IPS DF 4.7 (cell line): Measurements from ENCODE around the gene ZCCHC24.

Experiments used
- DNase-seq: peaks from one replicate; pipeline ENCODE4 v3.0.0-alpha.2; 2013; ENCODE audit warnings: low spot score; ENCODE audit errors: extremely low read depth

Gene ZCCHC24

DNA sequence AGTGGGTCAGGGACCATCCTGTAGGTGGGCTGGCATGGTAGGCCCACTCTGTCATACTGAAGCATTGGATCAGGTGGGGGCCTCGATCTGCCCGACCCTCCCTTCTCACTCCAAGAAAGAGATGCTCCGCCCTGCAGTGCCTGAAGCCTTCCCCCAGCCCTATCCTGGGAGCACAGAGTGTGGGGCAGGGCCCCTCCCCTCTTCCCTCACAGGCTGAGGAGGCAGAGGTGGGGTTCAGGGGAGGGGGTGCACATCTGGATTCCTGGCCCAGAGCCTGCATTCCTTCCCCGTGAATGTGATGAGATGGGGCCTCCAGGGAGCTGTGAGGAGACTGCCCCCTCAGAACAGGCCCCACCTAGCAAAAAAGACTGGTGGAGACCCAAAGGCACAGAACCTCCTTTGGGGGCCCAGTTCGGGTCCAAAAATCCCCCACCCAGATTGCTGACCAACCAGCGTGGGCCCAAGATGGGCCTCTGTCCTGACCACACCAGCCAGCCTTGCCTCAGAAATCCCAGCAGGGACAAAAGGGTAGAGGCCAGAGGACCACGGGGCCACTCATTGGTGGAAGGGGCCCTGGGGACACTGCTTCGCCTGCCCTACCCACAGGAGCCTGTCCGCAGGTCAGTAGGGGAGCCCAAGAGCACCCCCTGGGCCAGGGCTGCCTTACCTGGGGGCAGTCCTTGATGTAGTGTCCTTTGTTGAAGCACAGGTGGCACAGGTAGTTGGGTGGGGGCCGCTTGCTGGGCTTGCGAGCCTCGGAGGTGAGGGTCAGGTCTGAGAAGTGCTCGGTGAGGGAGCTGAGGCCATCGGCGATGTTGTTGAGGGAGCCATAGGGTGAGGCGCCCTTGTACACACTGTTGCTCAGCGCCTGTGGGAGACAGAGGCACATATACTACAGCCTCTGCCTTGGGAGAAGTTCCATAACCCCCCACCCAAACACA, 13.3 kb downstream of the ZCCHC24 start:
- DNase-seq, result no peak

DNA sequence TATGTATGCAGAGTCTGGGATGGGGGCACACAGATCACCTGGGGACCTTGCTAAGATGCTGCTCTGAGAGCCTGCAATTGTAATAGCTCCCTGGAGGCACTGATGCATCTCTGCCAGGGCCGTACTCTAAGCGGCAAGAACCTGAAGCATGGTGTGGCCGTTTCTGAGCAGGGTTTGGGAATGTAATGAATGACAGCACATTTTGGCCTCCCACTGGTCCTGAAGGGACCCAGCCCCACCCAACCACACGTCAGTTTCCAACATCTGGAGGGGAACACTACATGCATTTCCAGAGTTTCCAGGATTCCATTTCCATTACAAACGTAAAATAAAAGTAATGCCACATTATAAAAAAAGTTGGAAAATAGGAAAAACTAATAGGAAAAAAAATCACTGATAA, 14.0 kb downstream of the ZCCHC24 start:
- DNase-seq, result no peak

DNA sequence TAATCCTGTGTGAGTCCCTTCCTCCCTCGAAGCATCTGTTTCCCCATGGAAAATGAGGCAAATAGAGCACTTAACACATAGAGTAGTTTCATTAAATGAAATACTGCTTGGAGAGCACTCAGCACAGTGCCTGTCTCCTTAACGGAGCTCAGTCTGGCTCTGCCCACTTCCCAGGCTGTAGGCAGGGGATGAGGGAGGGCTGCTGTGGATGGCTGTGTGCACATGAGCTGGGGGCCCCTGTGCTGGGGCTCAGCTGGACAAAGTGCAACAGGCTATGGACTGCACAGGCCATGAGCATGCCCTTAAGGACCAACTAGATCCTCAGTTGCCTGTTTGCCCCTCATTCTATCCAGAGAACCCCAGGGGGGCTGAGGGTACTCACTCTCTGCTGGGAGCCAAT, 14.5 kb downstream of the ZCCHC24 start:
- no peak for DNase-seq

DNA sequence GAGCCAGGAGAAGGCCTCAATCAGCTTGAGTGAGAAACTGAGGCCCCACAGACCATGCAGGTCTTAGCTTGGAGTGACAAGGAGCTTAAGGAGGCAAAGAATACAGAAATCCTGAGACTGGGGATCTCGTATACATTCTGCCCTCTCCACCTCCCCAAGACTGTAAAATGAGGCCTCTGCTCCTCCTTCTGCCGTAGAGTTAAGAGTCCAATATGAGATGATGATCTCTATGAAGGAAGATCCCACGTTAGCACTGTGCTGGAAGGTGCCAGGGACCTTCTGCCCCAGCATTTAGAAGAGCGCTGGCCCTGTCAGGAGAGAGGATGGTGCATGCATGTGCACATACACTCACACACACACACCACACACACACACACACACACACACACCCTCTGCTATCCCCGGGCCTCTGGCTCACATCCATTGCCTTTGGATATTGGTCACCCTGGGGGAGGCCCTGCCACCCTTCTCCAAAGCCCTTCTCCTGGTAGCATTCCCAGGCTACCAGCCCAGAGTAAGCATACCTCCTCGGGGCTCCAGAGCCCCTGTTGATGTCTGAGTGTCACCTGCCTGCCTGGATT, 15.0 kb downstream of the ZCCHC24 start:
- no peak for DNase-seq

DNA sequence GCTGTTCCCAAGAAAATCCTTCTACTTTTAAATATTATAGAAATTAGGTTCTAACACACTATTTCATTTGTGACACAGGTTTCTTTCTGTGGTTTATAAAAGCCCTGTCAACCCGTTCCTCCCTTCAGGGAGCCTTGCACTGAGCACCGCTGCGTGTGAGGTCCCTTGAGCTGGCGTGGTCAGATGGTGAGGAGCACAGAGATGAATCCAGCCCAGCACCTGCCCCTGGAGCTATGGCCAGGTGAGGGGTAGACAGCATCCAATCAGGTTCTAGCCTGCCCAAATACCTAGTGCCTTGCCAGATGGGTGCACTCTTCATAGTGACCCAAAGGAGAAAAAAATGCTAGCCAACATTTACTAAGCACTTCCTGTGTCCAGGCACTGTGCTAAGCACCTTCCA, 15.7 kb downstream of the ZCCHC24 start:
- DNase-seq, result no peak

DNA sequence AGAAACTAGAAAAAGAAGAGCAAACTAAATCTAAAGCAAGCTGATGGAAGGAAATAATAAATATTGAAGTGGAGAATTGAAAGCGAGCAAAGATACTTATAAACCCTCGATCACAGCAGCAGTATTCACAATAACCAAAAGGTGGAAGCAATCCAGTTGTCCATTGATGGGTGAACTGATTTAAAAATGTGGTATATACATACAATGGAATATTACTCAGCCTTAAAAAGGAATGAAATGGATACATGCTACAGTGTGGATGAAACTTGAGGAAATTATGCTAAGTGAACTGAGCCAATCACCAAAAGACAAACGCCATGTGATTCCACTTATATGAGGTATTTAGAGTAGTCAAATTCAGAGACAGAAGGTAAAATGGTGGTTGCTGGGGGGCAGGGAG, 17.5 kb downstream of the ZCCHC24 start:
- no peak for DNase-seq

DNA sequence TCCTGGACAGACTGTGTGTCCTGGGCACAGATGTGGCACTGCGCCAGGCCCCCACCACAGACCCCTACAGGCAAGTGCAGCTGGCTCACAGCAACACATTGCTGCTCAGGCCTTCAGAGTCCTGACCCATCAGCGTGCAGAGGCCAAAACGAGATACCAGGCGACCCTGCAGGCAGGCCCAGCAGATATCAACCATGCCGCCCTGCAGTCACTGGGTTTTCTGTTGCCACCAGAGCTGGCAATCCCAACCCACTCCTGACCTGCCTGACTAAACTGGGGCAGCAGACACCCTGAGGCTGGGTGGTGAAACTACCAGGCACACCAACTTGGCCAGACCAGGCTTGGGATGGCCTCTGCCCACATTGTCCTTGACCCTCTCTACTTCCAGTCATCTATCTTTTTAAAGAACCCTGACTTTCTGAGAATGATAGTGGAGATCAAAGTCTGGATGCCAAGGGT, 20.3 kb downstream of the ZCCHC24 start:
- no peak for DNase-seq

DNA sequence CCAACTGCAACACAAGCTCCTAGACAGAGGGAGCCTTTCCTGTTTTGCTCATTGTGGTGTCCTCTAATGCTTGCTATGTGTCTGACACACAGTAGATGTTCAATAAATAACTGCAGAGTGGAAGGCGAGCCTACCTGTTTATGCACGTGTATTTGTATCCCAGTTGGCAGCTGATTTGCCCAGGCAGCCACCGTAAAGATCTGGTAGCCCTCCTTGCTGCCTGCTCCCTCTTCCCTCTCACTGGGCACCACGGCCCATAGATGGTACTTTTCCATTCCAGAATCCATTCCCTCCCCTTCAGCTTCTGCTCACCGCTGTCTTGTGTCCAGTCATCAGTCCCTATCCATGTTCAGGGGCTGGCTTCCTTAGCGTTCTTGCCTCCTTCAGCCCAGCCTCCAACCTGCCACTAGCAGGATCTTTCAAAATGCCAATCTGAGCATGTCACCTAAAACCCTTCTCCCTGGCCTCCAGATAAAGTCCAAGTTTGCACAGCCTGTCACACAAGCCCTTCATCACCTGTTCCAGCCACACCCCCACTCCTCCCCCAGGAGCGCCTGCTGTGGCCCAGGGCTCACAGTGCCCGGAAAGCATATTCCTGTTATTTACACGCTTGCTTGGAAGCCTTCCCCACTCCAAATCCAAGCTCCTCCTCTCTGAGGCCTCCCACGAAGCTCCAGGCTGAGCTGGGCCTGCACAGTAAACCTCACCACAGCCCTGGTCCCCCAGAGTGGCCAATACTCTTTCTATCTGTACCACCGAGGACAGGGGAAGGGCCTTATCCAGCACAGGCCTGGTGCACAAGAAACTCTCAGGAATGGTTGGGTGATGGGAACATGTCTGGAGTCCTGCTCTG, 21.0 kb downstream of the ZCCHC24 start:
- no peak for DNase-seq

DNA sequence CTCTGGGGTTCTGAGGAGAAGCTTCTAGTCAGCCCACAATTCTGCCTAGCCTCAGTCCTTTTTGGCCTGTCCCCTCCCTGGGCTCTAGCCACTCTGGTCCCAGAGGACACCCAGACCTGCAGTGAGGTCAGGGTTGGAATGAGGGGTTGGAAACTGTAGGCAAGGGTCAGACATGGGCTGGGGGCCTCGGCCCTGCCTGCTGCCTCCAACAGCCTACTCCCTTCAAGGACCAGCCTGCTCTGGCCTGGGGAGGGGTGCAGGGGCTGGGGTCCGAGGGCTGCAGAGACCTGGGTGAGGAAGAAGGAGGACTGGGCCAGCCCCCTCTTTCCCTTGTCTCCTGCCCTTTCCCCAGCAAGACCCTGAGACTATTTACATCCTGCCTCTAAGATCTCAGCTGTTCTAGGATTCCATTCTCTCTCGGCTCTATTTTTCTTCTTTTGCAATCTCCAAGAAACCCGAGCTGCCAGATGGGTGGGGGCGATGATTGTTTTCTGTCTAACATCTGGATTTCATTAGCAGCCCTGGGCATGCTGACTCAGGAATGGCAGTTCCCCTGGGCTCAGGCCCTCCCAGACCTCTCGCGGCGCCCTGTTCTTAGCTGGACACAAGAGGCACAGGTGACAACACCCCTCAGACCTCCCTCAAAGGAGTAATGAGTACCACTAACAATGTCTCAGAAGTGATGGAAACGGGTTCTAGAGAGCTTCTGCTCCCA, 23.1 kb downstream of the ZCCHC24 start:
- DNase-seq, result no peak

DNA sequence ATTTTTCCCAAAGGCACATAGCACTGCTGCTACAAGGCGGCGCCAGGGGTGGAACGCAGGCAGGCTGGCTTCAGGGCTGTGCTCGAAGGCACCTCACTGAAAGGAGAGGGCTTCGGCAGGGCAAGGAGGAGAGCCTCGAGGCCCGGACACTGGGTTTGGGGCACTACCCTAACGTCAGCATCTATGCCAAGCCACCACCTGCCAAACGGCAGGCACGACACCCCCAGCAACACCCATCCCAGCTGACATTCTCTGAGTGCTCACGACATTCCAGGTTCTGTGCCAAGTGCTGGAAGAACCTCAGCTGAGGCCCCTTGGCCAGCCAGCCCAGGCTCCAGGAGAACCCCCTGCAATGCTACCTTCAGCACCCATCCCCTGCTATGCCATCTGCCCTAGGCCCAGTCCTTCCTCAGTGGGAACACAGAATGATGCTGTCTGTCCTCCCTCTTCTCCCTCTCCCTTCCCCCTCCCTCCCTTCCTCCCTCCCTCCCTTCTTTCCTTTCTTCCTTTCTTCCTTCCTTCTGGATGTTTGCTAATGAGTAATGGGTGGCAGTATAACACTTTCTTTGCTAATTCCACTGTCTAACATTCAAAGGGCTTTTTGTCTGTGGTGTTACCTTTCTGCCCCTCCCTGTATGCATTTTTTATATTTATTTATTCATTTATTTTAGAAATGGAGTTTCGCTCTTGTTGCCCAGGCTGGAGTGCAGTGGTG, 24.3 kb downstream of the ZCCHC24 start:
- no peak for DNase-seq

DNA sequence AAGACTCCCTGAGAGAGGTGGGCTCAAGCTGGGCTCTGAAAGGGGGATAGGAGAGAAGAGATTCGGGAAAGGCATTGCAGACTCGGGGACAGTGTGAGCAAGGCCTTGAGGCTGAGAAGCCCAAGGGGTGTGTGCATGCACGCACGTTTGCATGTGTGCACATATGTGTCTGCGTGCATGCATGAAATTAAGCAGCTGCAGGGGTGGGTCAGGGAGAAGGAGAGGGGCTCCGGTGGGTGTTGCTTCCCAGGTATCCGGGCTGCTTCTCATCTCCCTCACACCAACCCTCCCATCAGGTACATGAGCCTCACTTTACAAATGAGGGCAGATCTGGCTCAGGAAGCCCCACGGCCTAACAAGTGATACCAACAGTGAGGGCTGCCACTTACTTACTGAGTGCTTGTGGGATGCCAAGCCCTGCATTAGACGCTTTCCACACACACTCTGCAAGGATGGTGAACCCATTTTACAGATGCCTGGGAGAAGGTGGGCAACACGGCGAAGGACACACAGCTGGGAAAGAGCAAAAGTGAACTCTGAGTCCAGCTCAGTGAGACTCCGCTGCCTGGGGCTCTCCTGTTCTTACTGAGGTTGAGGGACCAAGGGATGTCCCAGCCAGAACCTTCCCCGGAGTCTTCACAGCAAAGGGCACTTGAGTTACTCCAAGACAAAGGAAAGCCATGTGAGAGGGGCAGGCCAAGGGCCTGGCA, 26.4 kb downstream of the ZCCHC24 start:
- no peak for DNase-seq

DNA sequence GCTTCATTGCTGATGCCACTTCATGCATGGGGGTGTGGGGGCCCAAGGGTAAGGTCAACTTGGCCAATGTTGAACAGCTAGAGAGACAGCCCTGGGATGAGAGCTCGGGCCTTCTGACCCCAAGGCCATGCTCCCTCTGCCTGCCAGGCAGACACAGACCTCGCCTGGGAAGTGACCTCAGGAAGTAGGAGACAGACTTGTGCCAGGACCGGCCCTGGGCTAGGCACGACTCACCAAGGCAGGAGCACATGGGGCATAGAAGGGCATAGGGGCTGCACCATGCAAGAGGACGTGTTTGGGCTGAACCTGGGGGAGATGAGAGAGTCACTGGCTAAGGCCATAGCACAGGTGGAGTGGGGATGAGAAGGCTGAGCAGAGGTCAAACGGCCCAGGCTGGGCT, 27.1 kb downstream of the ZCCHC24 start:
- no peak for DNase-seq

DNA sequence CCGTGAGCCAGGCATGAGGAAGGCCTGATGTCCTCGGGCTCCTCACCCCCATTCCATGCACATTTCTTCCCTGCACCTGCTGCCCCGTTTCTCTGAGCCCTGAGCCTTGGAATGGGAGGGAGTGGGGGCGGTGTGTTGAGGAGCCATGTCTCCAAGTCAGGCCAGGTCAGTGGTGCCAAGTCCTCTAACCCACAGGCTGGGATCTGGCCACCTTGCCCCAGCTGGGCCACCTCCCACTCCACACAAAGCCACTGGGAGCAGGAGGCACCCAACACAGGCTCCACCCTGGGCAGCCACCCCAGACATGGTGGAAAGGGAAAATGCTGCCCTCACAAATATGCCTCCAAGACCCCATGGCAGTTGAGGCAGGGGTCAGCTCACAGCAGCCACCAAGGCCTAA, 27.7 kb downstream of the ZCCHC24 start:
- DNase-seq, result no peak

DNA sequence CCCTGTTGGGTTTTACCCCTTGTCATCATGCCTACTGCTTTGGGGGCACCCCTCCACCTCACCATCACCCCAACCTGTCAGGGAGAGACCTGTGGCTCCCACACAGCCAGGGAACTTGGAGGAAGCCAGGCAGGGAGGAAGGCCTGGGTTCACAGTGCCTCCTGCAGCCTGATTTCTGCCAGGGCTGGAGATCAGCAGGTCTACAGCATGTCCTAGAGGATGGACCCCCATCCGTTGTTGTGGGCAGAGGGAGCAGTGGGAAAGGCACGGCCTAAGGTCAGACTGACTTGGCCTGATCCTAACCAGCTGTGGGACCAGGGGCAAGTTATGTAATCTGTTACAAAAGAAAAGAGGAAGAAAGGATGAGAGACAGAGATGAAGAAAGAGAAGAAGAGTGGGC, 28.2 kb downstream of the ZCCHC24 start:
- DNase-seq, result no peak

DNA sequence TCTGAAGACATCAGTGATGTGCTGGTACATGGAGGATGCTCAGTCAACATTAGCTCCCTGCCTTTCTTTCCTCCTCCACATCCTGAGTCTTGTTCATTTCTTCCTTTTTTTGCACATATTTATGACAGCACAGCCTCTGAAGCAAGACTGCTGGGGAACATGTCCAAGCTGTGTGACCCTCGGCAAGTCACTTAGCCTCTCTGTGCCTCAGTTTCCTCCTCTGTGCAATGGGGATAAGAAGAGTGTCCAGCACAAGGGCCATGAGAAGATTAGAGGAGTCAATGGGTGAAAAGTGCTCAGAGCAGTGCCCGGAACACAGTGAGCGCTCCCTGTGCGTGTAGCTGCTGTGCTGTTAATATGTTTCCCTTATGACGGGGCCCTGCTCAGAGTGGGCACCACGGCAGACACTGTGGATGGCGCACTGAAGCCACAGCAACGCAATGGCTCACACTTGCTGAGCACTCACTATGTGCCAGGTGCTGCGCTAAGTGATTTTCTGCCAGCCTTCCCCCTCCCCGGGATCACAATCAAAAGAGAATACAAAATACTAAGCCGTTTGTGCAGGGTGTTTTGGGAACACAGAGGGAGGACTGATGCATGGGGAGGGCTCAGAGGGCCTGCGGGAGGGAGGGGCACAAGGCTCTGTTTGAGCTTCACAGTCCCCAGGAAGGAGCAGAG, 28.7 kb downstream of the ZCCHC24 start:
- no peak for DNase-seq

DNA sequence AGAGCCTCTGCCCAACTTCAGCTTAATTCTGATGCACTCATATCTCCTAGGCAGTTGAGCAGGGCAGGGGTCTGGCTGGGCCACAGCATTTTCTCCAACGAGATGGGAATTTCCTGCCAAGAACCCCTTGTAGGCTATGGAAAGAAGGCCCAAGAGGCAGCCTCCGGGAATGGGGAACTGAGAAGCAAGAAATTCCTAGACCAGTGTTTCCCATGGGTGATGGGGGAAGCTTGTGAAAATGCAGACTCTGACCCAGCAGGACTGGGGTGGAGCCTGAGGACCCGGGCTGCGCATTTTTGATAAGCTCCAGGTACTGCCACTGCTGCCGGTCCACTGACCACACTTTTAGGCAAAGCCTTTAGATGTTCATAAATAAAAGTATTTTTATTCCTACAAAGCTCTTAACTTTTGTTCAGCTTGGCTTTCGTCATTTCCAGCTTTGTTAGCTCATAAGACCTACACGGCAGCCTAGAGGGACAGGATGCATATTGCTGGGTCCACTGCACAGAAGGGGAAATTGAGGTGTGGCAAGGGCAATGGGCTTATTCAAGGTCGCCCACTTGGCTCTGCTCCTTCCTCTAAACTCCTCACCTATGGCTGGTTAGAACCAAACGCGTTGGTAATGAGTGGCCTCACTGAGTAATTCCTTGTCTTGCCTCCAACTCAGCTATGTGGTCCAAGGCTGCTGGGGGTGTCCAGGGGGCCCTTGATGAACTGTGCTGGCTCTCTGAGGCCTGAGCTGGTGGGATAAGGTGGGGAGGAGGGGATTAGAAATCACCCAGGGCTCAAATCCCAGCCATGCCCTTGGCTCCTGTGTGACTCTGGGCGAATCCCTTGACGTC, 29.5 kb downstream of the ZCCHC24 start:
- no peak for DNase-seq

DNA sequence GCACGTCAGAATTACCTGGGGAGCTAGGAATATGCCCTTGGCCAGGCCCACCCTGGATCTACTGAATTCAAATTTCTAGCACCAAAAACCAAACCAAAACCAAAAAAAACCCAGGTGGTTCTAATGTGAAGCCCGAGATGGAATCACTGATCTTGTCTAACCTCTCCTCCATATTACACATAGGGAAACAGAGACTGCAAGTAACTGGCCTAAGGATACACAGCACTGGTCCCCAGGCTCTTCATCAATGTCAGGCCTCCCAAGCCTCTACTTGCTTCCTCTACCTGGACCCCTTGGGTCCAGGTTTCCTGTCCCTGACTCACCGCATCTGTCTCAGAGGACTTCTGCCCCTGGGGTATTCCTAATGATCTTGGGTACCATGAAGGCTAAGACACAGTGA, 30.7 kb downstream of the ZCCHC24 start:
- no peak for DNase-seq

DNA sequence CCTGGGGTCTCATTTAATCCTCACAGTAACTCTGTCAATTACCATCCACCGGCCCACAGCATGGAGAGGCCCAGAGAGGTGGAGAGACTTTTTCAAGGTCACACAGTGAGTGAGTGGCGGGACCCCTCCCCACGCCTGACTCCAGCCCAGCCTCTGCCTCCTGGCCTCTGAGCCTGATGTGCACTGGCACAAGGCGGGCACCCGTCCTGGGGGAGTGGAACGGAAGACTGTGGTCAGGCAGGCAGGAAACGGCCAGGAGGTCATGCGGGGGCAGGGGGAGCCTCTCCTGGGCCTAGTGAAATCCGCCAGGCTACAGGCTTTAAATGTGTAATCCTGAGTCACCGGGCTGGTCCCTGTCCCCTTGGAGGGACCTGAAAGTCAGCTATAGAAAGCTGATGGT, 32.2 kb downstream of the ZCCHC24 start:
- no peak for DNase-seq

DNA sequence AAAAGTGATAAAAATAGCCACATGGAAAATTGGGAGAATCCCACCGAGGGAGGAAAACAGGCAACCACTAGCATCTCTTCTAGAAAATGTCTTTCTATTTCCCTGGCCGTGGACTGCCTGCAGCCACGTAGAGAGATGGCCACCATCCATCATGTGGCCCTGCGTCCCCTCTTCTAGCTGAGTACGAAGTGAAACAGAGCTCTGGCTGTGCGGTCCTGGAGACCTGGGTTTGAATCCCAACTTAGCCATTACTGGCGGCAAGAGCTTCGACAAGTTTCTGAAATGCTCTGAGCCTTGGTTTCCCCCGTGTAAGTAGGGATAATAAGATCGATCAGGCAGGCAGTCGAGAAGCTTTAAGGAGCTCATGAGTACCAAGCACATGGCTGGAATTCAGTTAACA, 32.9 kb downstream of the ZCCHC24 start:
- no peak for DNase-seq
